ENCODE measurements around the gene XPNPEP3. TPM values are rescaled to one million over a fixed set of nuclear protein-coding genes. Genes with fewer than 3 reads are reported as not detected.

The XPNPEP3 gene
- total RNA-seq, 1 donor from 2014 or later: 12.8 TPM

DNA sequence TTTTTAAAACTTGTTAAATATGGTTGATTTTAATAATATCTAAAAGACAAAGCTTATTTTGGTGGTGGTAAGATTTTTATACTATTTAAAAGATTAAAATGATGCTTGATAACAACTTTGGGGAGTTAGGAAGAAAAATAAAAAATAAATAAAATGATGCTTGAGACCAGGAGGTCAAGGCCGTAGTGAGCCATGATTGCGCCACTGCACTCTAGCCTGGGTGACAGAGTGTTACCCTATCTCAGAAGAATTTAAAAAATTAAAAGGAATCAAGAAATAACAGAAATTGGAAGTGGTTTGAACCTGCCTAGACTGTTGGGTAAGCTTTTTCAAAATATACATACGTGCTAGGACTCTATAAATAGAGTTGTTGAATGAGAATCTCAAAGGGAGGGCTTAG, 17.1 kb downstream of the XPNPEP3 start:
- Histone ChIP-seq H3K27me3 (no peaks in the 10 kb centered on the region), H3K27ac (no peak overlapping the region), H3K36me3 (peaks cover 0 to 28% of the 10 kb centered on the region in 2 donors), H3K9me3 (no peaks in the 10 kb centered on the region), H3K4me1 (no peaks in the 10 kb centered on the region), H3K4me3 (no peak overlapping the region)
- DNase-seq (ENCODE audit: extremely low spot score in 2 of 2): no peak
- TF ChIP-seq CTCF (IDR thresholded peaks at IDR 0.05): no peak
- no peak for TF ChIP-seq POLR2A (IDR thresholded peaks at IDR 0.05)
- no peak for TF ChIP-seq POLR2AphosphoS5 (IDR thresholded peaks at IDR 0.05; ENCODE audit: insufficient read depth in 1 of 2, low read depth in 1 of 2)
- intact Hi-C loops (cut with DNase I): no loop called here

DNA sequence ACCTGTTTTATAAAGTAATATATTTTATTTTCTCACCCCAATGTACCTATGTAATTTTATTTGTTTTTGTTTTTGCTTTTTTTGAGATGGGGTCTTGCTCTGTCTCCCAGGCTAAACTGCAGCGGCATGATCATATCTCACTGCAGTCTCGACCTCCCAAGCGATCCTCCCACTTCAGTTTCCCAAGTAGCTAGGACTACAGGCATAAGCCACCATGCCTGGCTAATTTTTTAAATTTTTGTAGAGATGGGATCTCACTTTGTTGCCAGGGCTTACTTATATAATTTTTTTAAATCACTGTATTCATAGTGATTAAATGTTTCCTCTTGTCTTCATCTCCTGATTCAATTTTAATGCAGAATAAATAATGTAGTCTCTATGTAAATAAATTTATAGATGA, 18.2 kb downstream of the XPNPEP3 start:
- no peaks in the 10 kb centered on the region for H3K27me3 ChIP-seq
- H3K27ac ChIP-seq: no peak overlapping the region
- peaks cover 0 to 23% of the 10 kb centered on the region in 2 donors for H3K36me3 ChIP-seq
- no peak for DNase-seq (ENCODE audit: extremely low spot score in 2 of 2)
- no peaks in the 10 kb centered on the region for H3K4me1 ChIP-seq
- no peaks in the 10 kb centered on the region for H3K9me3 ChIP-seq
- no peak overlapping the region for H3K4me3 ChIP-seq
- TF ChIP-seq CTCF (IDR thresholded peaks at IDR 0.05) (no peak), POLR2A (IDR thresholded peaks at IDR 0.05) (no peak)
- intact Hi-C loops (cut with DNase I): no loop called here

DNA sequence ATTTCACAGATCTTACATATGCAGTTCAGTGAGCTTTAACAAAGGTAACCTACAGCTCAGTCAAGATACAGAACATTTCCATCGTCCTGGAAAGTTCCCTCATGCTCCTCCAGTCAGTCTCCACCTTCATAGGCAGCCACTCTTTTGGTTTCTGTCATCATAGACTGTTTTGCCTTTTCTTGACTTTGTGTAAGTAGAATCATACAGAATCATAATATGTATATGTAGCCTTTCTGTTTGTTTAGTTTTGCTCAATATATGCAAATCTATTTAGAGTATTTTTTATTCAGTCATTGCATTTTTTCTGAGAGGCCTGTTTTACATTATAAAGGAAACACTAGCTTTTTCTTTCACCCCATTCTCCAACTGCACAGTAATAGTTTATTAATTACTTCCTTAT, 20.0 kb downstream of the XPNPEP3 start:
- H3K9me3 ChIP-seq: no peaks in the 10 kb centered on the region
- no peak overlapping the region for H3K4me3 ChIP-seq
- H3K27me3 ChIP-seq: no peaks in the 10 kb centered on the region
- H3K4me1 ChIP-seq: no peaks in the 10 kb centered on the region
- no peak for DNase-seq (ENCODE audit: extremely low spot score in 2 of 2)
- H3K36me3 ChIP-seq: peaks cover 0 to 15% of the 10 kb centered on the region in 2 donors
- intact Hi-C loops (cut with DNase I): no loop called here
- H3K27ac ChIP-seq: no peak overlapping the region
- no peak for TF ChIP-seq CTCF (IDR thresholded peaks at IDR 0.05)
- no peak for TF ChIP-seq POLR2AphosphoS5 (IDR thresholded peaks at IDR 0.05; ENCODE audit: insufficient read depth in 1 of 2, low read depth in 1 of 2)
- TF ChIP-seq POLR2A (IDR thresholded peaks at IDR 0.05): no peak

DNA sequence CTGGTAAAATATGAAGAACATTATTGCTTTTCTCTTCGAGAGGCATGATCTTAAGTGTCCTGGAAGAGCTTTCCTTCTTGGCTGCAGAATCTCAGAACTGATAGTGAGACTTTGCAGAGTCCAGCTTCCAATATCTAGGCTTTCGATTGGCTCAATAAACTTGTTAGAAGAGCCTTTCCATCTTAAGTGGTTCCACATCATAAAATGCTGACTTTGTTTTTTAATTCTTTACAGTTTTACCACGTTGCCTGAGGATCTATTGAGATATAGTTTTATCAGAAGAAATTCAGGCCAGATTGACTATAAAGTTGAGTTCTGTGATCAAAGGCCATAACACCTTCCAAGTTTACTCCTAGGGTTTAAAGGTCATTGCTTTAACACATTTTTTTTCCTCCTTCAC, 20.5 kb downstream of the XPNPEP3 start:
- H3K36me3 ChIP-seq: peaks cover 0 to 19% of the 10 kb centered on the region in 2 donors
- no peak for DNase-seq (ENCODE audit: extremely low spot score in 2 of 2)
- no peaks in the 10 kb centered on the region for H3K9me3 ChIP-seq
- H3K27me3 ChIP-seq: no peaks in the 10 kb centered on the region
- intact Hi-C loops (cut with DNase I): no loop called here
- TF ChIP-seq CTCF (IDR thresholded peaks at IDR 0.05) (no peak), POLR2AphosphoS5 (IDR thresholded peaks at IDR 0.05; ENCODE audit: insufficient read depth in 1 of 2, low read depth in 1 of 2) (no peak), POLR2A (IDR thresholded peaks at IDR 0.05) (no peak)
- no peak overlapping the region for H3K4me3 ChIP-seq
- no peaks in the 10 kb centered on the region for H3K4me1 ChIP-seq
- no peak overlapping the region for H3K27ac ChIP-seq

- Histone ChIP-seq H3K27me3 (no peaks in the 10 kb centered on the region), H3K27ac (no peak overlapping the region), H3K36me3 (peaks cover 0 to 20% of the 10 kb centered on the region in 2 donors), H3K4me3 (no peak overlapping the region), H3K9me3 (no peaks in the 10 kb centered on the region), H3K4me1 (no peaks in the 10 kb centered on the region)
- intact Hi-C loops (cut with DNase I): no loop called here
- TF ChIP-seq CTCF (IDR thresholded peaks at IDR 0.05) (no peak), POLR2A (IDR thresholded peaks at IDR 0.05) (no peak), POLR2AphosphoS5 (IDR thresholded peaks at IDR 0.05; ENCODE audit: insufficient read depth in 1 of 2, low read depth in 1 of 2) (no peak)
- DNase-seq (ENCODE audit: extremely low spot score in 2 of 2): no peak
These were observed 22.0 kb downstream of the XPNPEP3 start for GRCh38 chr22:40878922-40879321.

Measured in vagina (tissue), 2 donors.